Liver (tissue), 9 donors: ENCODE results near the gene PARD6G. TPM values are rescaled to one million over a fixed set of nuclear protein-coding genes. Genes with fewer than 3 reads are reported as not detected.

Experiments
- DNase-seq: peaks from one replicate; pipeline ENCODE4 v3.0.0-alpha.2; 2017; ENCODE audit warnings: low spot score
- H3K27ac ChIP-seq, 2 donors: one replicate each; pipeline ENCODE4 v1.7.0; 2013; ENCODE audit warnings: inconsistent platforms in 2 of 2, low read length in 2 of 2, control low read depth in 1 of 2, low read depth in 1 of 2, mild to moderate bottlenecking in 1 of 2
- H3K27me3 ChIP-seq, 4 donors: one replicate each; pipeline versions ENCODE4 v1.6.1 to v1.7.0; 2013; ENCODE audit warnings: low read length in 3 of 4, inconsistent platforms in 1 of 4, mild to moderate bottlenecking in 1 of 4, moderate library complexity in 1 of 4; ENCODE audit not compliant: control insufficient read depth in 4 of 4, insufficient read depth in 4 of 4
- H3K36me3 ChIP-seq, 4 donors: one replicate each; pipeline versions ENCODE4 v1.6.1 to v1.7.0; 2013; ENCODE audit warnings: low read length in 3 of 4, mild to moderate bottlenecking in 3 of 4, low read depth in 1 of 4, moderate library complexity in 1 of 4; ENCODE audit not compliant: control insufficient read depth in 4 of 4, insufficient read depth in 3 of 4
- H3K4me1 ChIP-seq, 4 donors: one replicate each; pipeline versions ENCODE4 v1.6.1 to v1.7.0; 2013; ENCODE audit warnings: low read length in 3 of 4, mild to moderate bottlenecking in 3 of 4, moderate library complexity in 1 of 4; ENCODE audit not compliant: control insufficient read depth in 4 of 4, insufficient read depth in 4 of 4
- H3K4me3 ChIP-seq, 3 donors: one replicate each; pipeline versions ENCODE4 v1.6.1 to v1.7.0; 2013; ENCODE audit warnings: low read length in 3 of 3, control low read depth in 1 of 3, low read depth in 1 of 3, mild to moderate bottlenecking in 1 of 3
- H3K9ac ChIP-seq, 2 donors: one replicate each; pipeline ENCODE4 v1.7.0; 2013; ENCODE audit warnings: low read length in 2 of 2, mild to moderate bottlenecking in 2 of 2, moderate library complexity in 2 of 2, control low read depth in 1 of 2, low read depth in 1 of 2
- H3K9me3 ChIP-seq, 4 donors: one replicate each; pipeline versions ENCODE4 v1.6.1 to v1.7.0; 2013; ENCODE audit warnings: low read length in 3 of 4; ENCODE audit not compliant: control insufficient read depth in 4 of 4
- EGR1 ChIP-seq, 2 donors: IDR thresholded peaks; 2 replicates each; pipeline ENCODE4 v1.6.1; 2016 to 2018; ENCODE audit warnings: antibody characterized with exemption in 2 of 2, low read depth in 2 of 2
- FOXA2 ChIP-seq: IDR thresholded peaks from 2 replicates; pipeline ENCODE4 v1.6.1; 2016; ENCODE audit warnings: antibody characterized with exemption
- HNF4A ChIP-seq, 2 donors: conservative IDR thresholded peaks; 2 replicates each; pipeline ENCODE4 v1.6.1; 2016; ENCODE audit warnings: antibody characterized with exemption in 2 of 2, mild to moderate bottlenecking in 2 of 2
- JUND ChIP-seq, 2 donors: IDR thresholded peaks; 2 replicates each; pipeline ENCODE4 v1.6.1; 2016; ENCODE audit warnings: antibody characterized with exemption in 2 of 2
- MAX ChIP-seq: IDR thresholded peaks from 2 replicates; pipeline ENCODE4 v1.6.1; 2016; ENCODE audit warnings: antibody characterized with exemption
- NR2F2 ChIP-seq: IDR thresholded peaks from 2 replicates; pipeline ENCODE4 v1.6.1; 2016; ENCODE audit warnings: antibody characterized with exemption
- RAD21 ChIP-seq, 2 donors: IDR thresholded peaks; 2 replicates each; pipeline ENCODE4 v1.6.1; 2016; ENCODE audit warnings: antibody characterized with exemption in 2 of 2, mild to moderate bottlenecking in 2 of 2
- REST ChIP-seq: IDR thresholded peaks from 2 replicates; pipeline ENCODE4 v1.6.1; 2016; ENCODE audit warnings: antibody characterized with exemption, mild to moderate bottlenecking
- TAF1 ChIP-seq: conservative IDR thresholded peaks from 2 replicates; pipeline ENCODE4 v1.6.1; 2016; ENCODE audit warnings: antibody characterized with exemption, mild to moderate bottlenecking
- YY1 ChIP-seq: IDR thresholded peaks from 2 replicates; pipeline ENCODE4 v1.6.1; 2016; ENCODE audit warnings: antibody characterized with exemption, mild to moderate bottlenecking
- ZBTB33 ChIP-seq: IDR thresholded peaks from 2 replicates; pipeline ENCODE4 v1.6.1; 2016; ENCODE audit warnings: antibody characterized with exemption
- WGBS: extraction: QIAGEN DNeasy Blood & Tissue Kit; methylation state at CpG from one replicate; pipeline ENCODE4 v1.1.7; 2013; 5-methylcytosine and 5-hydroxymethylcytosine counted together
- polyA plus RNA-seq, 2 donors: library from polyadenylated mRNA; stranded (reverse) in 1 of 2; unstranded in 1 of 2; fragments of 200-250 nt in 1 of 2; fragments of >200 nt in 1 of 2; fragmentation: Nextera tagmentation in 1 of 2; extraction: Ambion mirVana in 1 of 2; gene quantifications; one replicate each; pipeline versions ENCODE4 v1.2.1 to v1.2.3, GENCODE V29; 2013 to 2015
- total RNA-seq, 2 donors: library from RNA; depleted of rRNA; stranded (reverse); fragments of >200 nt; gene quantifications; one replicate each; pipeline ENCODE4 v1.2.3, GENCODE V29; 2014
- TF ChIP-seq, protein P1 (sequence below): IDR thresholded peaks from 2 replicates; pipeline ENCODE4 v1.6.1; 2016; ENCODE audit warnings: antibody characterized with exemption
- TF ChIP-seq, protein P2 (sequence below): fragments of 150-350 bp; IDR thresholded peaks from 2 replicates; pipeline ENCODE4 v1.5.1; 2017; ENCODE audit warnings: improper control_type of control experiment, low read depth, low read length; ENCODE audit not compliant: missing input control
- donor health status: healthy.
- donor health status: healthy.
- donor health status: healthy.
- donor health status: healthy.
- donor health status: healthy.

PARD6G gene
- total and polyA plus RNA-seq, 4 donors: 0.96 to 2.4 (median 1.8) TPM

- no peak for TF ChIP-seq ZBTB33
- no peak for TF ChIP-seq HNF4A (conservative IDR thresholded peaks at IDR 0.05)
Observed at GRCh38 chr18:80147037-80147417, 100.3 kb downstream of the PARD6G start (continued).

- Histone ChIP-seq H3K9ac (no peak overlapping the region), H3K36me3 (no peaks in the 10 kb centered on the region), H3K4me3 (no peak overlapping the region), H3K4me1 (peaks cover 0 to 29% (median 17%) of the 10 kb centered on the region in 4 donors), H3K27me3 (no peaks in the 10 kb centered on the region), H3K27ac (no peak overlapping the region), H3K9me3 (no peaks in the 10 kb centered on the region)
- TF ChIP-seq EGR1 (IDR thresholded peaks at IDR 0.05; ENCODE audit: low read depth in 2 of 2) (no peak), MAX (no peak), JUND (IDR thresholded peaks at IDR 0.05) (no peak), REST (no peak), YY1 (no peak), RAD21 (IDR thresholded peaks at IDR 0.05) (no peak), FOXA2 (no peak), TAF1 (no peak), NR2F2 (no peak)
- TF ChIP-seq, protein P1, sequence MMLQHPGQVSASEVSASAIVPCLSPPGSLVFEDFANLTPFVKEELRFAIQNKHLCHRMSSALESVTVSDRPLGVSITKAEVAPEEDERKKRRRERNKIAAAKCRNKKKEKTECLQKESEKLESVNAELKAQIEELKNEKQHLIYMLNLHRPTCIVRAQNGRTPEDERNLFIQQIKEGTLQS: no peak
- no peak for DNase-seq
- 79% methylated on average over 5 of the region's 5 CpGs for WGBS
Observed at GRCh38 chr18:80145196-80145804, 102.0 kb downstream of the PARD6G start.

- TF ChIP-seq, protein P2, sequence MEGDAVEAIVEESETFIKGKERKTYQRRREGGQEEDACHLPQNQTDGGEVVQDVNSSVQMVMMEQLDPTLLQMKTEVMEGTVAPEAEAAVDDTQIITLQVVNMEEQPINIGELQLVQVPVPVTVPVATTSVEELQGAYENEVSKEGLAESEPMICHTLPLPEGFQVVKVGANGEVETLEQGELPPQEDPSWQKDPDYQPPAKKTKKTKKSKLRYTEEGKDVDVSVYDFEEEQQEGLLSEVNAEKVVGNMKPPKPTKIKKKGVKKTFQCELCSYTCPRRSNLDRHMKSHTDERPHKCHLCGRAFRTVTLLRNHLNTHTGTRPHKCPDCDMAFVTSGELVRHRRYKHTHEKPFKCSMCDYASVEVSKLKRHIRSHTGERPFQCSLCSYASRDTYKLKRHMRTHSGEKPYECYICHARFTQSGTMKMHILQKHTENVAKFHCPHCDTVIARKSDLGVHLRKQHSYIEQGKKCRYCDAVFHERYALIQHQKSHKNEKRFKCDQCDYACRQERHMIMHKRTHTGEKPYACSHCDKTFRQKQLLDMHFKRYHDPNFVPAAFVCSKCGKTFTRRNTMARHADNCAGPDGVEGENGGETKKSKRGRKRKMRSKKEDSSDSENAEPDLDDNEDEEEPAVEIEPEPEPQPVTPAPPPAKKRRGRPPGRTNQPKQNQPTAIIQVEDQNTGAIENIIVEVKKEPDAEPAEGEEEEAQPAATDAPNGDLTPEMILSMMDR: no peak
- Histone ChIP-seq H3K36me3 (peaks cover 0 to 8% (median 0%) of the 10 kb centered on the region in 4 donors), H3K27me3 (no peaks in the 10 kb centered on the region), H3K4me1 (peaks cover 0 to 16% (median 7%) of the 10 kb centered on the region in 4 donors), H3K9me3 (no peaks in the 10 kb centered on the region), H3K4me3 (no peak overlapping the region), H3K9ac (no peak overlapping the region), H3K27ac (no peak overlapping the region)
- no peak for DNase-seq
- WGBS: 70% methylated on average over 2 of the region's 2 CpGs
Observed at GRCh38 chr18:80143881-80144280, 103.4 kb downstream of the PARD6G start.
